ENCODE results near the gene ZNF512.

ZNF512 gene

DNA sequence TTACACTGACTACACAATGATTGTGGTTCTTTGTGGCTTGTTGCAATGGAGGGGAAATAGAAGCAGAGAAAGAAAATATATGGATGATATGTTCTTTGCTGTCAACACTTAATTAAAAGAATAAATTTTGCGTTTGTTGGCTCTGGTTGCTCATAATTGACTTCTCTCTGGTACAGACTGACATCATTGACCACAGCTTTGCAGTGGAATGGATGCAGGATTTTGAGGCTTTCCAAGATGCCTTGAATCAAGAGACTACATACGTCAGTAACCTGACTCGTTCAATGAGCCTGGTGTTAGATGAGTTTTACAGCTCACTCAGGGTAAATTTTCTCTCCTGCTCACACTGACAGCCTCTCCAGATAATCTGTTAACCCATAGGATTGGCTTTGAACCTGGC lies 55.9 kb downstream of the ZNF512 start:
- DNase-seq (ENCODE audit: low read depth) = no peak
- H3K4me3 ChIP-seq (ENCODE audit: low read depth, low read length) = no peak overlapping the region
- TF ChIP-seq, protein P1, sequence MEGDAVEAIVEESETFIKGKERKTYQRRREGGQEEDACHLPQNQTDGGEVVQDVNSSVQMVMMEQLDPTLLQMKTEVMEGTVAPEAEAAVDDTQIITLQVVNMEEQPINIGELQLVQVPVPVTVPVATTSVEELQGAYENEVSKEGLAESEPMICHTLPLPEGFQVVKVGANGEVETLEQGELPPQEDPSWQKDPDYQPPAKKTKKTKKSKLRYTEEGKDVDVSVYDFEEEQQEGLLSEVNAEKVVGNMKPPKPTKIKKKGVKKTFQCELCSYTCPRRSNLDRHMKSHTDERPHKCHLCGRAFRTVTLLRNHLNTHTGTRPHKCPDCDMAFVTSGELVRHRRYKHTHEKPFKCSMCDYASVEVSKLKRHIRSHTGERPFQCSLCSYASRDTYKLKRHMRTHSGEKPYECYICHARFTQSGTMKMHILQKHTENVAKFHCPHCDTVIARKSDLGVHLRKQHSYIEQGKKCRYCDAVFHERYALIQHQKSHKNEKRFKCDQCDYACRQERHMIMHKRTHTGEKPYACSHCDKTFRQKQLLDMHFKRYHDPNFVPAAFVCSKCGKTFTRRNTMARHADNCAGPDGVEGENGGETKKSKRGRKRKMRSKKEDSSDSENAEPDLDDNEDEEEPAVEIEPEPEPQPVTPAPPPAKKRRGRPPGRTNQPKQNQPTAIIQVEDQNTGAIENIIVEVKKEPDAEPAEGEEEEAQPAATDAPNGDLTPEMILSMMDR (IDR thresholded peaks at IDR 0.05; ENCODE audit: insufficient read depth, low read depth, low read length, missing control alignments) = no peak

DNA sequence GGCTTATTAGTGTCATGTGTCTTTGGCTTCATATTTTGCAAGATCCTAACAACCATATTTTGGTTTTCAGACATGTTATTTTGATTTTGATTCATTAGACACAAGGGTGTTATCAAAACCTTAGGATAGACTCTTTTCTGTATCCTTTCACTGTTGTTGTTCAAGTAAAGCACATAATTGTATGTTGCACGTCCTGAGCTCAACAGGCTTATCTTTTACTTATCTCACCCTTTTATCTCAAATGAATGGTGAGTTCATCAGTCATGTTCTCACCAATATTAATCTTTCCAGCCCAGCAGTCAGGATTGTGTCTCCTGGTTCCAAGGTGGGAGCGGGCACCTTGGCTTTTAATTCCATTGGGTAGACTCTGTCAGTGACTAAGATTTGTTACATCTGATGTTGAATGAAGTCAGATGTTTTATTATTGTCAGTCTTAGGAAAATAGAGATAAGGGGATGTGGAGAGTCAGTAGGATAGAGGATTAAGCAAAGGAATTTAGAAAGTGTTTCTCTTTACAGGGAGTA lies 57.9 kb downstream of the ZNF512 start:
- TF ChIP-seq, protein P1 (IDR thresholded peaks at IDR 0.05; ENCODE audit: insufficient read depth, low read depth, low read length, missing control alignments) = no peak
- no peak for DNase-seq (ENCODE audit: low read depth)

DNA sequence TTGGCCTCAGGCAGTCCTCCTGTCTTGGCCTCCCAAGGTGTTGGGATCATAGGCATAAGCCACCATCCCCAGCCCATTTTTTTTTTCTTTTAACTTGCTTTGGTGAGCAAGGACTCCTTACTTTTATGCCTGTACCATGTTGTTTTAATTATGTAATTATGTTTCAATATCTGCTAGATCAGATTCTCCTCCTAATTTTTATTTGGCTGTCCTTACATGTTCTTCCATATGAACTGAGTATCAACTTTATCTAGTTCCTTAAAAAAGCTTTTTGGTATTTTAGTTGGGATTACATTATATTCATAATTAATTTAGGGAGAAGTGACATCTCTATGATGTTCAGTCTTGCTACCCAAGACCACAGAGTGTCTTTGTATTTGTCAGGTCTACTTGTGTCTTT lies 62.4 kb downstream of the ZNF512 start:
- TF ChIP-seq, protein P1 (IDR thresholded peaks at IDR 0.05; ENCODE audit: insufficient read depth, low read depth, low read length, missing control alignments) = no peak

More for the DNA sequence above, 57.9 kb downstream of the ZNF512 start:
- no peak overlapping the region for H3K4me3 ChIP-seq (ENCODE audit: low read depth, low read length)

DNA sequence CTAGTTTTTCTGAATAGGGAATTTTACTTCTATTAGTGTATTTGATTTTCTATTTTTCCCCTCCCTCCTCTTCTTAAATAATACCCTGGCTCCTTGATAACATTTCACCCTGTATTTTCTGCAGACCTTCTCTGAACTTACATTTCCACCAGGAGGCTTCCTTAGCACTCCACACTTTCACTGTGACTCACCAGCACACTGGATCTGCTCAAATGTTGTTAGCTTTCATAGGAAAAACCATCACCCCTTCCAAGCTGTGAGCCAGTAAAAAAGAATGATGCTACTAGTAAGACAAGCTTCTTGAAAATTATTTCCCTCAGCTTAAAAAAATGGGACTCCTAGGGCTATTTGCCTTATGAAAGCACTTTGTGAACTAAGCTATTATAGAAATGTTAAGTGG lies 64.4 kb downstream of the ZNF512 start:
- TF ChIP-seq, protein P1 (IDR thresholded peaks at IDR 0.05; ENCODE audit: insufficient read depth, low read depth, low read length, missing control alignments) = no peak
- DNase-seq (ENCODE audit: low read depth) = no peak
- no peak overlapping the region for H3K4me3 ChIP-seq (ENCODE audit: low read depth, low read length)

More for the DNA sequence above, 62.4 kb downstream of the ZNF512 start:
- DNase-seq (ENCODE audit: low read depth) = no peak
- H3K4me3 ChIP-seq (ENCODE audit: low read depth, low read length) = no peak overlapping the region

DNA sequence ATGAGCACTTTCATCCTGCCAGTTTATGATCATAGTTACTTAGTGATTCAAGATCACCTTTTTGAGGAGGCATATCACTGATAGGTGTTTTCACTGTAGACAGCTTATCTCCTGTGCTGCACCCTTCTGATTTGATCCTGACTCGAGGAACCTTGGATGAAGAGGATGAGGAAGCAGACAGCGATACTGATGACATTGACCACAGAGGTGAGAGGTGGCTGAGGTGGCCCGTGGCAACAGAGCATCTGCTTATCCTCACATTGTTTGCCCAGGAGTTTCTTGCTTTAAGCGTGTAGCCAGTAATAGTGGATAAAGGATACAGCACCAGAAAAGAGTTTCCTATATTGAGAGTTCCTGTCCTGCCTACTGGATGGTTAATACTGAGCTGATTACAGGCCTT lies 64.9 kb downstream of the ZNF512 start:
- no peak for DNase-seq (ENCODE audit: low read depth)
- H3K4me3 ChIP-seq (ENCODE audit: low read depth, low read length) = no peak overlapping the region
- TF ChIP-seq, protein P1 (IDR thresholded peaks at IDR 0.05; ENCODE audit: insufficient read depth, low read depth, low read length, missing control alignments) = no peak

DNA sequence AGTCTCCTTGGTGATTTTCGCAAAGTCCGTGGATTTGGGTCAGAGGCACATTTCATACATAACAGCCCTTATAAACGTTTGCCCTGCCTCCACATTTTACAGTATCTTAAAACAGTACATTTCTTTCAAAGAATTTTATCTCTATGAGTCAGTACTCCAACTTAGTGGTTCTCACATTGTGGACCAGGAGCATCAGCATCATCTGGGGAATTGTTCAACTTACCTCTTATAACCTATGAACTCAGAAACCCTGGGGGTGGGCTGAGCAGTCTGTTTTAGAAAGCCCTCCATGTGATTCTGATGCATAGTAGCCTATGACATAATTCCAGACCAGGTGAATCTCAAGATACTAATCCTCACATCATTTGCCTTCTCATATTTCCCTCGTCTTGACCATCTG lies 68.2 kb downstream of the ZNF512 start:
- no peak overlapping the region for H3K4me3 ChIP-seq (ENCODE audit: low read depth, low read length)
- DNase-seq (ENCODE audit: low read depth) = no peak
- TF ChIP-seq, protein P1 (IDR thresholded peaks at IDR 0.05; ENCODE audit: insufficient read depth, low read depth, low read length, missing control alignments) = no peak

DNA sequence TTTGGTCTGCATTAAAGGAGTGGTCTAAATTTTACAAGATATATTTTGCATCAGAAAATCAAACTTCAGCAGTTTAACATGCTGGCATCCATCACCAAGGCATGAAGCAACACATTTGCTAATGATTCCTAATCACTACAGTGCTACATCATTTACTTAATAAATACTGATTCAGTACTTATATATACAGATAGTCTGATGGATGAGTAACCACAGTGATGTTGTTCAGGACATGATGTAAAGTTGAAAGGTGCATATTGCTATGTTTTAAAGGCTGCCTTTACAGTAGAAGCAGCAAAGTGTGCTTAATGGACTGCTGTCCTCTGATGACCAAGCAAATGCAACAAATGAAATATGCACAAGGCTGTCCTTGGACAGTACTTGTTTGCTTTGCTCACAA lies 69.5 kb downstream of the ZNF512 start:
- H3K4me3 ChIP-seq (ENCODE audit: low read depth, low read length) = no peak overlapping the region
- no peak for DNase-seq (ENCODE audit: low read depth)
- TF ChIP-seq, protein P1 (IDR thresholded peaks at IDR 0.05; ENCODE audit: insufficient read depth, low read depth, low read length, missing control alignments) = no peak

All from GM12865 (cell line).